ENCODE data around the gene DENND6B. TPM values are rescaled to one million over a fixed set of nuclear protein-coding genes. Genes with fewer than 3 reads are reported as not detected.

Gene DENND6B
- total RNA-seq, 1 donor from 2014 or later, result 11.9 TPM

- DNase-seq (ENCODE audit: low read depth), result no peak
Measured at GRCh38 chr22:50316114-50317065, 10.4 kb downstream of the DENND6B start.

GRCh38 chr22:50315289-50316113 lies 11.3 kb downstream of the DENND6B start:
- DNase-seq (ENCODE audit: low read depth), result no peak

GRCh38 chr22:50314455-50315288 lies 12.1 kb downstream of the DENND6B start:
- no peak for DNase-seq (ENCODE audit: low read depth)

- DNase-seq (ENCODE audit: low read depth), result no peak
Measured at GRCh38 chr22:50314081-50314454, 12.7 kb downstream of the DENND6B start.

GRCh38 chr22:50313600-50313999 lies 13.2 kb downstream of the DENND6B start:
- DNase-seq (ENCODE audit: low read depth), result no peak

GRCh38 chr22:50313021-50313420 lies 13.8 kb downstream of the DENND6B start:
- DNase-seq (ENCODE audit: low read depth), result no peak

- no peak for DNase-seq (ENCODE audit: low read depth)
Measured at GRCh38 chr22:50312371-50312770, 14.4 kb downstream of the DENND6B start.

- no peak for DNase-seq (ENCODE audit: low read depth)
Measured at GRCh38 chr22:50311606-50312351, 15.0 kb downstream of the DENND6B start.

- no peak for DNase-seq (ENCODE audit: low read depth)
Measured at GRCh38 chr22:50310949-50311444, 15.8 kb downstream of the DENND6B start.

GRCh38 chr22:50310031-50310722 lies 16.6 kb downstream of the DENND6B start:
- no peak for DNase-seq (ENCODE audit: low read depth)

- no peak for DNase-seq (ENCODE audit: low read depth)
Measured at GRCh38 chr22:50309601-50309991, 17.2 kb downstream of the DENND6B start.

- DNase-seq (ENCODE audit: low read depth), result no peak
Measured at GRCh38 chr22:50308986-50309600, 17.7 kb downstream of the DENND6B start.

- no peak for DNase-seq (ENCODE audit: low read depth)
Measured at GRCh38 chr22:50308597-50308935, 18.2 kb downstream of the DENND6B start.

GRCh38 chr22:50307890-50308596 lies 18.8 kb downstream of the DENND6B start:
- DNase-seq (ENCODE audit: low read depth), result no peak

GRCh38 chr22:50306753-50307749 lies 19.8 kb downstream of the DENND6B start, which contains the start of gene PLXNB2:
Gene PLXNB2, minus strand, starts transcription at chr22:50307646. Its CDS starts 17,062 bp downstream, at chr22:50290584.
- no peak for DNase-seq (ENCODE audit: low read depth)

GRCh38 chr22:50305923-50306566 lies 20.8 kb downstream of the DENND6B start:
- peak; percentile 94 for DNase-seq (ENCODE audit: low read depth)

- no peak for DNase-seq (ENCODE audit: low read depth)
Measured at GRCh38 chr22:50305393-50305922, 21.4 kb downstream of the DENND6B start.

Data from renal cortical epithelial cell (primary cell).